Breast epithelium (tissue), 3 donors: ENCODE results near the gene HDAC7.

ENCODE experiments used
- CTCF ChIP-seq, 3 donors: fragments of 450-650 bp; IDR thresholded peaks; one replicate each; pipeline ENCODE4 v1.5.1; 2016 to 2017; ENCODE audit warnings: antibody characterized with exemption in 3 of 3, mild to moderate bottlenecking in 3 of 3, moderate library complexity in 3 of 3
- POLR2A ChIP-seq: fragments of 450-650 bp; IDR thresholded peaks from one replicate; pipeline ENCODE4 v1.6.1; 2016; ENCODE audit warnings: antibody characterized with exemption, mild to moderate bottlenecking, moderate library complexity

DNA sequence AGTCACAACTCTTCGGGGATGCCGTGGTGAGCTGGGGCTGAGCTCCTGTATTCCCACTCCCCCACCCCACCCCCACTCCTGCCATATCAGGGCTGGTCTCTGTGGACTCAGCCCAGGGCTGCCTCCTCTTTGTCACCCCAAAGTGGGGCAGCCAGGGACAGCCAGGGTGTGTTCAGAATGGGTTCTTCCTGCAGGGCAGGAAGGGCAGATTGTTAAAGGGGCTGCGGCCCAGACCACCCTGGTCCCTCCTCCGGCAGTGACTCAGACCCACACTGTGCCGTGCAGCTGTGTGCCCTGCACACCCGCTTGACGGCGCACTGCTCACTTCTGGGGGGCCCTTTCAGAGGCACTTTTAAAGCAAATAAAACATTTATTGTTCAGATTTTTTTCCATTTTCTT is 37.3 kb downstream of the HDAC7 start:
- TF ChIP-seq POLR2A: no peak
- TF ChIP-seq CTCF (IDR thresholded peaks at IDR 0.05): no peak
